A549 (cell line): ENCODE results near the gene INSYN1.

Experiments used
- CTCF ChIP-seq: fragments of >200 bp; sonication (Bioruptor Twin); formaldehyde crosslinking; IDR thresholded peaks from 3 replicates; pipeline ENCODE4 v1.5.1; 2016
- ELK1 ChIP-seq: fragments of 150-350 bp; IDR thresholded peaks from 2 replicates; pipeline ENCODE4 v1.6.1; 2014; ENCODE audit warnings: low read depth, mild to moderate bottlenecking, low read length
- POLR2A ChIP-seq: IDR thresholded peaks from 2 replicates; pipeline ENCODE4 v1.6.1; 2012; ENCODE audit warnings: mild to moderate bottlenecking, low read length
- RAD21 ChIP-seq, 2 experiments: fragments of >200 bp in 1 of 2; sonication (Bioruptor Twin) in 1 of 2; formaldehyde crosslinking in 1 of 2; IDR thresholded peaks in 1 of 2; conservative IDR thresholded peaks in 1 of 2; 2 replicates in 1 of 2; 3 replicates in 1 of 2; pipeline ENCODE4 v1.6.1; 2012 to 2018; ENCODE audit warnings: inconsistent platforms in 1 of 2
- USF2 ChIP-seq: fragments of 450-650 bp; IDR thresholded peaks from 2 replicates; pipeline ENCODE4 v1.6.1; 2014; ENCODE audit warnings: antibody characterized with exemption

DNA sequence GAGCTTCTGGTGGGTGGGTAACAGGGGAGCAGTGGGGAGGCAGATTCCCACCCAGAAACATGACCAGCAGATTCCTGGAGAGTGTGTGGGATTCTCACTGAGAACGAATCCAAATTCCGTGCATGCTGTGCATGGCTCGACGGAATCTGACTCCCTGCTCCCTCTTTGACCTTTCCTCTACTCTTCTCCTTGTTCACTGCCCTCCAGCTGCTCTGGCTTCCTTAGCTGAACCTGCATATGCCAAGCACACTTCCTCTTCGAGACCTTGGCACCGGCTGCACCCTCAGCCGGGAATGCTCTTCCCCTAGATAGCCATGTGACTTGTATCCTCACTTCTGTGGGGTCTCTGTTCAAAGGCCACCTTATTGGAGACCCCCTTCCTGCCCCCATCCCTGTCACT is 6.3 kb downstream of the INSYN1 start:
- TF ChIP-seq POLR2A (no peak), CTCF (no peak), ELK1 (no peak), RAD21 (conservative IDR thresholded peaks at IDR 0.05 in 1 of 2, IDR thresholded peaks at IDR 0.05 in 1 of 2) (no peak), USF2 (no peak)
